Vagina (tissue), 2 donors: ENCODE data around the gene ZNF791.

Experiments used
- POLR2A ChIP-seq, 2 donors: fragments of 450-650 bp; IDR thresholded peaks; one replicate each; pipeline ENCODE4 v1.6.1; 2017; ENCODE audit warnings: antibody characterized with exemption in 2 of 2, mild to moderate bottlenecking in 2 of 2, moderate library complexity in 2 of 2
- TF ChIP-seq, protein P1 (sequence below), 3 experiments: fragments of 450-650 bp in 2 of 3; fragments of 200-600 bp in 1 of 3; sonication (generic) in 1 of 3; IDR thresholded peaks; one replicate each; pipeline ENCODE4 v1.5.1; 2017 to 2019; ENCODE audit warnings: antibody characterized with exemption in 3 of 3, mild to moderate bottlenecking in 2 of 3, moderate library complexity in 2 of 3

DNA sequence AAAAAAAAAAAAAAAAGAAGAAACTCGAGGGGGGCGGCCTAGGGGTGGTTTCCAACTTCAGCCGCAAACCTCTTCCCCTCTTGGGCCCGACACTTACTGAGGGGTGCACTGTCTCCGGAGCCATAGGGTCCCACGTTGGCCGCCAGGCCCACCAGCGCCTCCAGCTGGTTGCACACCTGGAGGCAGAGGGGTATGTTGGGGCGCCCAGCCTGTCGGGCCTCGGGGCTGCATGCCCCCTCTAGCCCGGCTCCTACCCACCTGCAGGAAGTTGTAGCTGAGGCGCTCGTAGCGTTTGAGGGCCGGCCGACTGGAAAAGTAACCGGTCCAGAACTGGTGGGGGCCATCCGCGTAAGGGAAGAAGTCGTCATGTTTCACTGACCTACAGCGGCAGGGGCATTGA lies 47.2 kb downstream of the ZNF791 start:
- TF ChIP-seq, protein P1, sequence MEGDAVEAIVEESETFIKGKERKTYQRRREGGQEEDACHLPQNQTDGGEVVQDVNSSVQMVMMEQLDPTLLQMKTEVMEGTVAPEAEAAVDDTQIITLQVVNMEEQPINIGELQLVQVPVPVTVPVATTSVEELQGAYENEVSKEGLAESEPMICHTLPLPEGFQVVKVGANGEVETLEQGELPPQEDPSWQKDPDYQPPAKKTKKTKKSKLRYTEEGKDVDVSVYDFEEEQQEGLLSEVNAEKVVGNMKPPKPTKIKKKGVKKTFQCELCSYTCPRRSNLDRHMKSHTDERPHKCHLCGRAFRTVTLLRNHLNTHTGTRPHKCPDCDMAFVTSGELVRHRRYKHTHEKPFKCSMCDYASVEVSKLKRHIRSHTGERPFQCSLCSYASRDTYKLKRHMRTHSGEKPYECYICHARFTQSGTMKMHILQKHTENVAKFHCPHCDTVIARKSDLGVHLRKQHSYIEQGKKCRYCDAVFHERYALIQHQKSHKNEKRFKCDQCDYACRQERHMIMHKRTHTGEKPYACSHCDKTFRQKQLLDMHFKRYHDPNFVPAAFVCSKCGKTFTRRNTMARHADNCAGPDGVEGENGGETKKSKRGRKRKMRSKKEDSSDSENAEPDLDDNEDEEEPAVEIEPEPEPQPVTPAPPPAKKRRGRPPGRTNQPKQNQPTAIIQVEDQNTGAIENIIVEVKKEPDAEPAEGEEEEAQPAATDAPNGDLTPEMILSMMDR (IDR thresholded peaks at IDR 0.05): no peak
- no peak for TF ChIP-seq POLR2A (IDR thresholded peaks at IDR 0.05)
